A673 (cell line): Measurements from ENCODE around the gene MYOZ3. TPM values are rescaled to one million over a fixed set of nuclear protein-coding genes. Genes with fewer than 3 reads are reported as not detected.

ENCODE experiments used
- BruUV-seq: library from RNA; stranded (reverse); fragments of 400-500 nt; replicated peaks from 2 replicates; lab custom pipeline; 2021; lab: Mats Ljungman, UMichigan
- CTCF ChIA-PET: fragments of 300-600 bp; sonication (Branson Sonifier 250); formaldehyde crosslinking; loops from one replicate; lab custom pipeline; 2022; ENCODE audit warnings: antibody characterized with exemption; lab: Charles Lee
- POLR2A ChIA-PET: fragments of 300-600 bp; sonication (Branson Sonifier 250); formaldehyde crosslinking; loops from one replicate; lab custom pipeline; 2022; ENCODE audit warnings: antibody characterized with exemption; ENCODE audit not compliant: low non-redundant PET; lab: Charles Lee
- DNase-seq: peaks from one replicate; pipeline ENCODE4 v3.0.0-alpha.2; 2015; ENCODE audit warnings: low spot score
- H3K27ac ChIP-seq: fragments of 200-600 bp; sonication (generic); 2 replicates; pipeline ENCODE4 v1.5.1; 2016; ENCODE audit warnings: mixed run types, low read depth, mild to moderate bottlenecking, mixed read lengths, antibody characterized with exemption, low read length; ENCODE audit not compliant: poor library complexity, severe bottlenecking
- H3K27me3 ChIP-seq: fragments of 200-600 bp; sonication (generic); replicated peaks from 2 replicates; pipeline ENCODE4 v1.6.1; 2017; ENCODE audit warnings: mixed run types, low read depth, mild to moderate bottlenecking, mixed read lengths, antibody characterized with exemption, low read length; ENCODE audit not compliant: insufficient read depth, poor library complexity
- H3K36me3 ChIP-seq: fragments of 200-600 bp; sonication (generic); 2 replicates; pipeline ENCODE4 v1.6.1; 2016; ENCODE audit warnings: mixed run types, mild to moderate bottlenecking, mixed read lengths, antibody characterized with exemption, low read length; ENCODE audit not compliant: insufficient read depth, poor library complexity, severe bottlenecking
- H3K4me1 ChIP-seq: fragments of 200-600 bp; sonication (generic); 2 replicates; pipeline ENCODE4 v1.6.1; 2017; ENCODE audit warnings: mixed run types, mild to moderate bottlenecking, mixed read lengths, antibody characterized with exemption, low read length; ENCODE audit not compliant: insufficient read depth, poor library complexity, severe bottlenecking
- H3K4me3 ChIP-seq: fragments of 200-600 bp; sonication (generic); 2 replicates; pipeline ENCODE4 v1.5.1; 2016; ENCODE audit warnings: low read depth, mixed run types, mild to moderate bottlenecking, mixed read lengths, low read length; ENCODE audit not compliant: poor library complexity, severe bottlenecking
- H3K9me3 ChIP-seq: fragments of 200-600 bp; sonication (generic); 2 replicates; pipeline ENCODE4 v1.6.1; 2016; ENCODE audit warnings: mixed run types, low read depth, mild to moderate bottlenecking, mixed read lengths, antibody characterized with exemption, low read length; ENCODE audit not compliant: poor library complexity, severe bottlenecking
- EZH2 ChIP-seq: fragments of 200-600 bp; sonication (generic); IDR thresholded peaks from 2 replicates; pipeline ENCODE4 v1.6.1; 2017; ENCODE audit warnings: borderline replicate concordance, low read depth, mild to moderate bottlenecking, mixed read lengths, antibody characterized with exemption, low read length; ENCODE audit not compliant: poor library complexity, severe bottlenecking
- intact Hi-C: fragments of 100-400 bp; cut with micrococcal nuclease; formaldehyde crosslinking; loops from one replicate; pipeline ENCODE4 v1.10.0; 2022; ENCODE audit not compliant: unreplicated experiment
- total RNA-seq: library from RNA; stranded (reverse); gene quantifications from 2 replicates; pipeline ENCODE4 v1.2.3, GENCODE V29; 2021
- TF ChIP-seq, protein P1 (sequence below): fragments of 300-800, 200-600 bp; sonication (generic); conservative IDR thresholded peaks from 2 replicates; pipeline ENCODE4 v1.5.1; 2017; ENCODE audit warnings: low read depth, mild to moderate bottlenecking, antibody characterized with exemption, low read length, moderate library complexity, mixed read lengths

The MYOZ3 gene
- total RNA-seq, 1 experiment from 2014 or later = 2.4 TPM

DNA sequence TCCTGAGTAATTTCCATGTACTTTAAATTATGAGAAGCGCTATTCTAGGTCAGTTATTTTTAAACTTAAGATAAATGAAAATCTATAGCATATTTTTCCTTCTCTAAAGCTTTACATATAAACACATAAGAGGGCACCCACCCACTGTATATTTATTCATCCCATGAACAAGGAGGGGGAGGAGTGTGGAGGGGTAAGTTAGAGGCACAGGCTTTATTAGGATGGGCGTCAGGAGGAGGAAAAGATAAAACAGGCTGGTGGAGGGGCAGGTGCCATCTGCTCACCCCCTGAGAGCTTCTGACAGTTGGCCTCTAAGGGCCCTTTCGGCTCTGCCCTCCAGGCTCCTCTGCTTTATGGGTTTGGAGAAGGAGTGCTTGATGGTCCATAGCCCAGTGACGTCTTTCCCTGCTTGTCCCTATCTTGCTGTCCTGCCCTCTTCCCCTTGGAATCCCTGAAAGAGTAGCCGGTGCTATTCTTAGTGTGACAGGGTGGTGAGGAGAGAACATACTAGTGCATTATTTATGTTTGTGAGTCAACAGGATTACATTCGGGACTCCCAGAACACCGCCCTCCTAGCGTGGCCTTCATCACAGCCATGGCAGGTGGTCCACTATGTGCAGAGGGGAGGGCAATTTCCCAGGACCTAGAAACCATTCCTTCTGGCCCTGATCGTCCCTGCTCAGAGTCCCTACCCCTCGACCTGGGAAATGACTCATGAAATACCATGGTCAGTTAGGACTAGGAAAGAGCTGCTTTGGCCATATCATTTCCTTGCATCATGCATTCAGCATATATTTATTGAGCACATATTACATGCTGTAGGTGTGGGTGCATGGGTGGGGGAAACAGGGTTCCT lies 28.5 kb upstream of the MYOZ3 start:
- intact Hi-C loops = no loop called here
- ChIA-PET POLR2A (no interaction called here), CTCF (no interaction called here)
- Histone ChIP-seq H3K27me3 (no peaks in the 10 kb centered on the region), H3K9me3 (no peaks in the 10 kb centered on the region), H3K36me3 (no peaks in the 10 kb centered on the region), H3K4me1 (peaks cover 13% of the 10 kb centered on the region), H3K27ac (no peak overlapping the region), H3K4me3 (no peak overlapping the region)
- no TSS peak for BruUV-seq
- no peak for DNase-seq
- TF ChIP-seq EZH2 = no peak
- TF ChIP-seq, protein P1, sequence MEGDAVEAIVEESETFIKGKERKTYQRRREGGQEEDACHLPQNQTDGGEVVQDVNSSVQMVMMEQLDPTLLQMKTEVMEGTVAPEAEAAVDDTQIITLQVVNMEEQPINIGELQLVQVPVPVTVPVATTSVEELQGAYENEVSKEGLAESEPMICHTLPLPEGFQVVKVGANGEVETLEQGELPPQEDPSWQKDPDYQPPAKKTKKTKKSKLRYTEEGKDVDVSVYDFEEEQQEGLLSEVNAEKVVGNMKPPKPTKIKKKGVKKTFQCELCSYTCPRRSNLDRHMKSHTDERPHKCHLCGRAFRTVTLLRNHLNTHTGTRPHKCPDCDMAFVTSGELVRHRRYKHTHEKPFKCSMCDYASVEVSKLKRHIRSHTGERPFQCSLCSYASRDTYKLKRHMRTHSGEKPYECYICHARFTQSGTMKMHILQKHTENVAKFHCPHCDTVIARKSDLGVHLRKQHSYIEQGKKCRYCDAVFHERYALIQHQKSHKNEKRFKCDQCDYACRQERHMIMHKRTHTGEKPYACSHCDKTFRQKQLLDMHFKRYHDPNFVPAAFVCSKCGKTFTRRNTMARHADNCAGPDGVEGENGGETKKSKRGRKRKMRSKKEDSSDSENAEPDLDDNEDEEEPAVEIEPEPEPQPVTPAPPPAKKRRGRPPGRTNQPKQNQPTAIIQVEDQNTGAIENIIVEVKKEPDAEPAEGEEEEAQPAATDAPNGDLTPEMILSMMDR = no peak

DNA sequence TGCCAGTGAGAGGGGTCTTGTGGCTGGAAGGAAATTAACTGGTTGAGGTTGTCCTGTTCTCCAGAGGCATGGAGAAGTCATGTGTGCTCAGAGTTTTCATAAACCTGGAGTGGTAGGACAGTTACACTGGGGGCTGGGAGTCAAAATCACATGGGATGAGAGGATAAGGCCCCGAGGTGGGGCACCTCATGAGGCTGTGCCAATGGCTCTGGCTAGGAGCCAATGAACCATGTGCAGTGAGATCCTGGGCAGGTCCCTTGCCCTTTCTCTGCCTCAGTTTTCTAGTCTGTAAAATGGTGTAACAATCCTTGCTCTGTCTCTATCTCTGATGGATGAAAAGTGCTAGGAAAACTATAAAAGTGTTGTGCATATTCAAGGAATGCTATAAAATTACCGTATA lies 27.6 kb upstream of the MYOZ3 start:
- no peak for DNase-seq
- no TSS peak for BruUV-seq
- Histone ChIP-seq H3K36me3 (no peaks in the 10 kb centered on the region), H3K4me3 (no peak overlapping the region), H3K9me3 (no peaks in the 10 kb centered on the region), H3K4me1 (peaks cover 13% of the 10 kb centered on the region), H3K27ac (no peak overlapping the region), H3K27me3 (no peaks in the 10 kb centered on the region)
- POLR2A ChIA-PET = no interaction called here
- TF ChIP-seq, protein P1 = no peak
- TF ChIP-seq EZH2 = no peak
- intact Hi-C loops = no loop called here
- CTCF ChIA-PET = no interaction called here

DNA sequence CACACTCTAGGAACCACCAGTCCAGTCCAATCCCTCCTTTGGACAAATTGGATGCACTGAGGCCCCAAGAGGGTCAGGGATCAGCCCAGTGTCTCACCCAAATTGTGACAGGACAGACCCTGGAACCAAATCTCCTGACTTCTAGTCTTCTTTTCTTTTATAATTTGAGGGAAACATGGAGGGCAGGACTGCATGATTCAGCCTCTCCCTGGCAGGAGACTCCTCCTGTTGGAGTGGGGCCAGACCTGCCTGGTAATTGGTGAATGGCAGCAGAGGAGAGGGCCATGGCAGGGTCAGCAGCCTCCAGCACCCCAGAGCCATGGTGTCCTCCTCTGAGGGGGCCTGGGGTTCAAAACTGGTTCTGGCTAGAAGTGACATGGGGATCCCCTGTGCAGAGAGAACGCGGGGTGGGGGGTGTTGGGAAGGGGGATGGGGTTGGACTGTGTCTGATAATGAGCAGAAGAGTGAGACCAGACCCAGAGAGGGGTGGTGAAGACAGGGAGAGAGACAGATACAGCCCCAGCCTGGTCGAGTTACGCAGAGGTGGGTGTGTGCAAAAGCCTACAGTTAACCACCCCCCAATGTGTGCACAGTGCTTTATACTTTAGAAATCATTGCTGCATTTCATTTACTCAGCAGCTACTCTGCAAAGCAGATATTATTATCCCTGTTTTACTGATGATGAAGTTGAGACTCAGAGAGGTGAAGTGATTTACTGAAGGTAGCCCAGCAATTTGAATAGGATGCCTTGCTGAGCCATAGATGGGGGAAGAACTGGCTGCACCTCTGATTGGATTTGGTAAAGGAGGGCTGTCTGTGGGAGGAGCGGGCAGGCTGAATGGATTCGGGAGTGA lies 24.4 kb upstream of the MYOZ3 start:
- POLR2A ChIA-PET = no interaction called here
- CTCF ChIA-PET = no interaction called here
- no peaks in the 10 kb centered on the region for H3K36me3 ChIP-seq
- no peak for TF ChIP-seq EZH2
- TF ChIP-seq, protein P1 = no peak
- H3K27me3 ChIP-seq = no peaks in the 10 kb centered on the region
- BruUV-seq = no TSS peak
- H3K9me3 ChIP-seq = no peaks in the 10 kb centered on the region
- H3K4me3 ChIP-seq = no peak overlapping the region
- H3K27ac ChIP-seq = peak overlapping the region; percentile 12
- intact Hi-C loops = no loop called here
- peak; percentile 69 for DNase-seq
- H3K4me1 ChIP-seq = peaks cover 32% of the 10 kb centered on the region
